HG03159 (cell line): ENCODE measurements around the gene PRPSAP2.
"Not testable (repeated sequence)": the region's sequence is repeated elsewhere in the genome, so short reads cannot be mapped to it uniquely, and the experiment has no call there.

Source experiments
- ATAC-seq: cut with Tn5 transposase; IDR thresholded peaks from one replicate; pipeline ENCODE4 v1.9.1; 2021; ENCODE audit warnings: mild to moderate bottlenecking, moderate library complexity; ENCODE audit not compliant: unreplicated experiment

PRPSAP2 gene

GRCh38 chr17:18888766-18889290, 30.9 kb downstream of the PRPSAP2 start:
- ATAC-seq, result no peak

DNA sequence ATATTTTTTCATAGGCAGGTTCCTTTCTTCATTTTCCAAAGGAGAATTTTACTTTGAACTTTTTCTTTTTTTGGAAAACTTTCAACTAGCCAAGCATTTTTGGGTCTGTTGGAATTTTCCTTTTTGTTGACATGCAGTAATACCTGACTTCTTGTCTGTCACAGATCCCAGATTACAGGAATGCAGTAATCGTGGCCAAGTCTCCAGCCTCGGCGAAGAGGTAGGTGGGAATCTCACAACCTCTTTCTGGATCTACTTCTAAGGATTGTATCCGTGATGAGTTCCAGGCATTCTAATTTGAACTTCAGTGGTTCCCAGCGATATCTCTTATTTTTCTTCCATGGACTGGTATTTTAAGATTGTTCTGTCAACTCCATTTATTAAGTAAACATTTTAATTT, 31.7 kb downstream of the PRPSAP2 start:
- ATAC-seq, result no peak

- no peak for ATAC-seq
Observed at GRCh38 chr17:18891541-18891940, 33.6 kb downstream of the PRPSAP2 start.

- no peak for ATAC-seq
Observed at GRCh38 chr17:18896146-18896545, 38.2 kb downstream of the PRPSAP2 start.

- no peak for ATAC-seq
Observed at GRCh38 chr17:18896947-18897346, 39.0 kb downstream of the PRPSAP2 start.

- ATAC-seq, result no peak
Observed at GRCh38 chr17:18904482-18904881, 46.6 kb downstream of the PRPSAP2 start.

GRCh38 chr17:18905226-18905625, 47.3 kb downstream of the PRPSAP2 start:
- no peak for ATAC-seq

DNA sequence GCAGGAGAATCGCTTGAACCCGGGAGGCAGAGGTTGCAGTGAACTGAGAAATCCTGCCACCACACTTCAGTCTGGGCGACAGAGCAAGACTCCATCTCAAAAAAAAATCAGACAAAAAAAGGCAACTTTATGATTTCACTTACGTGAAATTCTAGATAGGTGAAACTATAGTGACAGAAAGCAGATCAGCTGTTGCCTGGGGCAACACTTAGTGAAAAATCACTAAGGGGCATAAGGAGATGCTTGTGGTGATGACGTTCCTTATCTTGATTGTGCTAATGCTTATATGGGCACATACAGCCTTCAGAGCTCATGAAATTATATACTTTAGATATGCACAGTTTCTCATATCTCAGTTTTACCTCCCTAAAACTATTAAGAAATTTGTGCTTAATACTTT, 52.4 kb downstream of the PRPSAP2 start:
- no peak for ATAC-seq

DNA sequence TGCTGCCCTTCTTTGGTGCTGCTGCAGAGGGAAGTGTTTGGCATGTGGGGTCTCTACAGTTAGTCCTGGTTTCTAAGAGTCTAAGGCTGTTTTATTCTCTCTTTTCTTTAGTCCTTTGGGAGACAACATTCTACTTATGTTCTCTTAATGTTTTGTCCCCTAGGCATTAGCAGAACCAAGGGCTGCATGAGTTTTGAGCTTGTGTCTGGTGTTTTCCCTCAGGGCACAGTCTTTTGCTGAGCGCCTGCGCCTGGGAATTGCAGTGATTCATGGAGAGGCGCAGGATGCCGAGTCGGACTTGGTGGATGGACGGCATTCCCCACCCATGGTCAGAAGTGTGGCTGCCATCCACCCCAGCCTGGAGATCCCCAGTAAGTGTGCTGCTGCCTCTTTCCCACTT, 53.0 kb downstream of the PRPSAP2 start:
- ATAC-seq, result no peak

GRCh38 chr17:18916816-18917500, 59.0 kb downstream of the PRPSAP2 start:
- no peak for ATAC-seq

DNA sequence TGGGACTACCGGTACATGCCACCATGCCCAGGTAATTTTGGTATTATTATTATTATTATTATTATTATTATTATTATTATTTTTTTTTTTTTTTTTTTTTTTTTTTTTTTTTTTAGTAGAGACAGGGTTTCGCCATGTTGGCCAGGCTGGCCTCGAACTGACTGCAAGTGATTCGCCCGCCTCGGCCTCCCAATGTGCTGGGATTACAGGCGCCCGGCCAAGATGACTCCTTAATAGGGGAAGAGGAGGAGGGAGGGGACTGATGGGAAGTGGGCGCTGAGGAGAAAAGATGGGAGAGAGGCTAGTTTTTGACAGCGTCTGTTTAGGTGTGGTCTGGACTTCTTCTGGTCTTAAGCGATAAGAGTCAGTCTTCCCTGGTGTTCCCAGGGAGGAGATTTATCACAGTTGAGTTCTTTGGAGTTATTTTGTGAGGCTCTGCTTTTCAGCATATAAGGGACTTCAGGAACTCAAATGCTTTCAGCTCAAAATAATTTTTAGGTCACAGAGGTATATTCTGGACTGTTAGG, 59.6 kb downstream of the PRPSAP2 start:
- no peak for ATAC-seq

- no peak for ATAC-seq
Observed at GRCh38 chr17:18919963-18920362, 62.0 kb downstream of the PRPSAP2 start.

DNA sequence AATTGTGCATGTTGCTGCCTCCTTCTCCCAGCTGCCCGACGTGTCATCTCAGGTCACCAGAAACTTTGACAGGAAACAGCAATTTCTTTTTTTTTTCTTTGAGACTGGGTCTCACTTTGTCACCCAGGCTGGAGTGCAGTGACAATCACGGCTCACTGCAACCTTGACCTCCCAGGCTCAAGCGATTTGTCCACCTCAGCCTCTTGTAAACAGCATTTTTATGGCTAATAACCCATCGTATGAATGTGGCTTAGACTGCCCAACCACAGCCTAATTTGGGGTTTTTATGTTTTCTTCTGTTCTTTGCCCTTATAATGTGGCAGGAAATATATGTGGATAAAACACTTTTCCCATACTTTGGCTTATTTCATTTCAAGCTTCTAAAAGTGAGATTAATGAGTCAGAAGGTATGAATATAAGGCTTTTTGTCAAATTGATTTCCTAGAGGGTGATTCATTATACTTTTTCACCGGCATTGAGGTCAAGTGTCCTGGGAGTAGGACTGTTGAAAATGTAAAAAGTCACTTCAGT, 63.0 kb downstream of the PRPSAP2 start:
- no peak for ATAC-seq

GRCh38 chr17:18921485-18921884, 63.6 kb downstream of the PRPSAP2 start:
- peak; percentile 9 for ATAC-seq

DNA sequence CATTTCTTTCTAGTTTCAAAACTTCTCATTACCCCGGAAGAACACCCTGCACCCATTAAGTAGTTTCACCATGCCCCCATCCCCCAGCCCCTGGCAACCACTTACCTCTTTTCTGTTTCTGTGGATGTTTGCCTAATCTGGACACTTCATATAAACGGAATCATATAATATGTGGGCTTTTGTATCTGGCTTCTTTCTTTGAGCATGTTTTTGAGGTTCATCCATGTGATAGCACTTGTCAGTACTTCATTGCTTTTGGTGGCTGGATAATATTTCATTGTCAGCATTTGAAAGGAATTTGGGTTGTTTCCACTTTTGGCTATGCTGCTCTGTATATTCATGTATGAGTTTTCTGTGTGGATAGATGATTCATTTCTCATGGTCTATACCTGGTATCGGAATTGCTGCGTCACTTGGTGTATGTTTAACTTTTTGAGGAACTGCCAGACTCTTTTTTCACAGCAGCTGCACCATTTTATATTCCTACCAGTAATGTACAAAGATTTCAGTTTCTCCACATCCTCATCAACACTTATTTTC, 64.1 kb downstream of the PRPSAP2 start:
- ATAC-seq, result peak; percentile 68

- ATAC-seq, result not testable (repeated sequence)
Observed at GRCh38 chr17:18922596-18922995, 64.7 kb downstream of the PRPSAP2 start.

DNA sequence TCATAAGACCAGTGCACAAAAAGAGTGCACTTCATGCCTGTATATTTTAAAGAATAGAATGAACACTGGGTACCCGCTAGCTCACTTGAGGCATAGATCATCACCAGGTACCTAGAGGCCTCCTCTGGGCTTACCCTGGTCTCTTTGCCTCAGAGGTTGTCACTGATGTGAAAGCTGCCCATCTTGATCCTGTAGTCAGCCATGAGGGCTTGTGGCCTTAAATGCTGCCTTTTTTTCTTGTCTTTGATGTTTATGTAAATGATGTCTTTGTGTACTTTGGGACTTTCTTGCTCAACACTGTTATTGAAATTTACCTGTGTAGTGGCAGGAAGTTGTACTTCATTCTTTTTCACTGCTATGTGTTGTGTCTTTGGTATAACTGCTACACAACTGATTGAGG, 67.3 kb downstream of the PRPSAP2 start:
- ATAC-seq, result no peak

DNA sequence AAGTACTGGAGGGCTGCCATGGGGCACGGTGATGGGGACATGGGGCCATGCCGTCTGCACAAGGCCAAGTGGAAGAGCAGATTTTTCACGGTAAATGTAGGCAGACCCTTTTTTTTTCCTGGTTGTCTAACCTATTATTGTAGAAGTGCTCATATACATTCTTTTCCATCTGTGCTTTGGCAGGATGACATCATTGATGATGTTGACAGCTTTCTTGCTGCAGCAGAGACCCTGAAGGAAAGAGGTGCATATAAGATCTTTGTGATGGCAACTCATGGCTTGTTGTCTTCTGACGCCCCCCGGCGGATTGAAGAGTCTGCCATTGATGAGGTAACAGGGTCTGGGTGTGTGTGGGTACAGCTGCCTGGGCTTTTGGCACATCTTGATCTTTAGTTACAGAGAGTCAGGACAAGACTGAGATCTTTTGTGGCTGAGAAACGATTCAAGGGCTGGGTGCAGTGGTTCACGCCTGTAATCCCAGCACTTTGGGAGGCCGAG, 70.7 kb downstream of the PRPSAP2 start:
- ATAC-seq, result no peak

- ATAC-seq, result no peak
Observed at GRCh38 chr17:18932360-18933055, 74.6 kb downstream of the PRPSAP2 start.

GRCh38 chr17:18933102-18934058, 75.4 kb downstream of the PRPSAP2 start:
- ATAC-seq, result no peak
